Fibroblast of skin of right biceps (primary cell): ENCODE data around the gene KCNB1.

ENCODE experiments used
- DNase-seq: peaks from one replicate; pipeline ENCODE4 v3.0.0-alpha.2; 2013

The KCNB1 gene

GRCh38 chr20:49384437-49385434, 97.7 kb downstream of the KCNB1 start:
- DNase-seq = peak; percentile 34

DNA sequence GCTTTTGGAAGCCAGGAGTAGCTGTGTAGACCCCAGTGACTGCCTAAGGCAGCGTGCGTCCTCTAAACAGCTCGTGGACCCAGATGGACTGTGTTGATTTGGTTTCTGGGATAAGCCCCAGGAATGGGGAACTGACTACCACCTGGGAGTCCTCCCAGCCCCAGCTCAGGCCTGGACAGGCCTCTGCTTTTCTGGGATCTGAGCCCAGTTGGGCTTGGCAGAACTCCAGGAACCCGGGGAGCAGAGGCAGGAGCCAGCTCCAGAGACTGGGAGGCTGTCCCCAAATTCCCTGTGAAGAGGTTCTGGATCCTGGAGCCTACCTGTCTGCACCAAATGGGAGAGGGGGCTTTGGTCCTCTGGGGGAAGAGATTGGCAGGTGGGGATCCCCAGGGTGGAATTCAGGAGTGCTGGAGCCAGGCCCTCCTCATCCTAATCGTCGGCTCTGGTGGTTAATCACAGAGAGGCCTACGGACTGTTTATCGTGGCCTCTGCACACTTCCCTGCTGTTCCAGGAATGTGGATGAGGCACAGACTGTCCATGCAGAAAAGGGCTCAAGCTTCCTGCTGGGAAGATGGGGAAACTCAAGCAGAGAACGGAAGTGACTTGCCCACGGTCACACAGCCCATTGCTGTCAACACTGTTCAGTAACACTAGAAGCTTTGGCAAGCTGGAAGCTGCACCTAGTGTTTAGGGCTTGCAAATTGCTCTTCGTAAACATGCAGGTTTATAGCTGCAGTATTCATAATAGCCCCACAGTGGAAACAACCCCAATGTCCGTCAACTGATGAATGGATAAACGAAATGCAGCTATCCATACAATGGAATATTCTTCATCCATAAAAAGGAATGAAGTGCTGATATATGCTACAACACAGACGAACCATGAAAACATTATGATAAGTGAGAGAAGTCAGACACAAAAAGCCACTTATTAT, 100.6 kb downstream of the KCNB1 start:
- DNase-seq = peak; percentile 43

DNA sequence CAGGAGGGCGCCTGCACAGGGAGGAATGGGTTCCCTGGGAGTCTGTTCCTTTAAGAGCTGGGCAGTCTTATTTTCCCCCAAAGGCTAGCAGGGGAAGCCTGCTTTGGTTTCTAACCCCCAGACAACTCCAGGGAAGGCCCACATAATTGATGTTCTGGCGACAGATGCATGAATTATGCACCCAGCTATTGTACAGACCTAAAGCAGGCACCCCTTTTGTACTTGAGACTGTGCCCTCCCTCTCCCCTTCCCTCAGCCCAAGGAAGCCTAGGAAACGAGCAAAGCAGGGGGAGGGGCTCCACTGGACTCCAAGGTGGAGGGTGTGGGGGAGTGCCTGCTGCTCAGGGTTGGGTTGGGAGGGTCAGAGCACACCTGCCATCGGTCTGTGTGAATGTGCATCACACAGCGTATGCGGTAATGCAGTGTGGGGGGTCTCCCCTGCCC, 102.1 kb downstream of the KCNB1 start:
- DNase-seq = no peak

- no peak for DNase-seq
Observed at GRCh38 chr20:49379338-49379737, 103.1 kb downstream of the KCNB1 start.

- DNase-seq = no peak
Observed at GRCh38 chr20:49377326-49377725, 105.1 kb downstream of the KCNB1 start.

GRCh38 chr20:49375170-49375569, 107.3 kb downstream of the KCNB1 start:
- DNase-seq = no peak

GRCh38 chr20:49372095-49372734, 110.3 kb downstream of the KCNB1 start:
- DNase-seq = no peak

DNA sequence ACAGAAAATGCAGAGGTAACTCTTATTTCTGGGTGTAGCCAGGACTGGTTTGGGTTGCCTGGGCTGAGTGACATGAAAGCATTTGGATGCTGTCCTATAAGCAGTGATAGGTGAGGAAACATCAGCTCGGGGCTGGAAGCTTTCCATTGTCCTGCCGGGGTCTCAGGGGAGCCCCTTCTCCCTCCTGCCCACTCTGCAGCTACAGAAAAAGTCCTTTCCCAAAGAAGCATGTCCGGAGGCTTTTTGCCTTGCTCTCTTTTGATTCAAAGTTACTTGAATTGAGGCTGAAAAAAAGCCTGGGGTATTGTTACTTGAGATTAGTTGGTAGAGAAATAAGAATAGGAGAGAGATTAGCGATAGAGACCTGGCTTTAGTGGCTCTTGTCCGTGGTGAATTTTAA, 113.9 kb downstream of the KCNB1 start:
- DNase-seq = no peak

- no peak for DNase-seq
Observed at GRCh38 chr20:49367113-49367512, 115.4 kb downstream of the KCNB1 start.

DNA sequence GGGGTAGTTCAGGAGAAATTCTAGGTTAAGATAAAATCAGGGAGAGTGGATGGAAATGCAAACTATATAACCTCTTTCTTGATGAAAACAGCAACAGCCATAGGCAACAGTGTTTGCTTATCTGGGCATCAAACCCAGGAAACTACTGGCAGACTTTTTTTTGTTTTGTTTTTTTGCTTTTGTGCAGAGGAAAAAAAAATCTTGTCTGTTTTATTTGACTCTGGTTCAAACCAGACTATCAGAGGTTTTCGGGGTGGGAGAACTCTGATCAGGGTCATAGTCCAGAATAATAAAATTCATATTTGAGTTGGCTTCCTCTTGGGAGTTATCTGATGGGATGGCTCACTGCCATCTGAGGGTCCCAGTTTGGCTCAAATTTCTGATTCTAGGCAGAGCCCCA, 115.8 kb downstream of the KCNB1 start:
- no peak for DNase-seq

- DNase-seq = no peak
Observed at GRCh38 chr20:49361862-49362660, 120.4 kb downstream of the KCNB1 start.

GRCh38 chr20:49360242-49360968, 122.1 kb downstream of the KCNB1 start:
- no peak for DNase-seq

GRCh38 chr20:49356676-49357075, 125.8 kb downstream of the KCNB1 start:
- DNase-seq = no peak

DNA sequence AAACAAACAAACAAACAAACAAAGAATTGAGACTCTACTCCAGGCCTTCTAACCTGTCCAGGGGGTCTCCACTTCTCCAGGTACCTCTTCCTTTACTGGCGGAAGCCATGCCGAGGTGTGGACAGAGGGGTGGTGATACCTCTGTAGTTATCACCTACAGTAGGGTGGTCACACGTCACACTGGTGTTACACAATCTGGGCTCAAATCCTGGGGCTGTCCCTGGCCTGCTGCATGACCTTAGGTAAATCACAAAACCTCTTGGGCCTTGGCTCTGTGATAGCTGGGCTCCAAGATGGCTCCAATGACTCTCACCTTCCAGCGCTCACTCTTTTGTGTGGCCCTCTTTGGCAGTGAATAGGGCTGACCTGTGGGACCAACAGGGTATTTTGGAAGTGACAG, 127.8 kb downstream of the KCNB1 start:
- no peak for DNase-seq

DNA sequence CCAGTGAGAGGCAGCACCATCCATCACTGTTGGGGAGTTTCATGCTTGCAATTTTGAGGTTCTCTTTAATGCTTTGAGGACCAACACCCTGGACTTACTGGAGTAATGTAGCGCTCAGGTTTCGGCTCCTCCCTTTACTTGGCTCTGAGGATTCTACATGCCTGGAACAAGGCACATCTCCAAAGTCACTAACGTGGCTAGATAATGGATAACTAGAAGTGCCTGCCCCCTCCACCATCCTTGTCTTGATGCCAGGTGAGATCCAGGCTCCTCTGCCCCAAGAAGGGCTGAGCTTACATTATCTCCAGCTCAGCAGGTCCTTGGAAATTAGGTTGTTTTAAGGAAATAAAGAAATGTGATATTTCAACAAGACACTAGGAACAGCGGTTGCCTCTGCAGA, 129.1 kb downstream of the KCNB1 start:
- no peak for DNase-seq

DNA sequence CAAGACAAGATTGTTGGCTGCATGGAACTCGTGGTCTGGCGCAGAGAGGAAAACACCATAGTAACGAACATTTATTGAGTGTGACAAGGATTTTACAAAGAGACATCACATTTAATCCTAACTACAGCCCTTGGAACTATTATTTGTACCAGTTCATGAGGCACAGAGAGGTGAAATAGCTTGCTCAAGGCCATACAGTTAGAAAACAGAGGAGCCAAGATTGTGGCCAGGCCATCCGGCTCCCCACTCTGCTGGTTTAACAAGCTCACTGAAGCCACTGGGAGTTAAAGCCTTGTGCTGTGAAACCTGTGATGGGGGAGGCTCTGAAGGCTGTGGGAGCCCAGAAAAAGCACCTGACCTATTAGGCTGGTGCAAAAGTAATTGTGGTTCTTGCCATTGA, 129.7 kb downstream of the KCNB1 start:
- no peak for DNase-seq

DNA sequence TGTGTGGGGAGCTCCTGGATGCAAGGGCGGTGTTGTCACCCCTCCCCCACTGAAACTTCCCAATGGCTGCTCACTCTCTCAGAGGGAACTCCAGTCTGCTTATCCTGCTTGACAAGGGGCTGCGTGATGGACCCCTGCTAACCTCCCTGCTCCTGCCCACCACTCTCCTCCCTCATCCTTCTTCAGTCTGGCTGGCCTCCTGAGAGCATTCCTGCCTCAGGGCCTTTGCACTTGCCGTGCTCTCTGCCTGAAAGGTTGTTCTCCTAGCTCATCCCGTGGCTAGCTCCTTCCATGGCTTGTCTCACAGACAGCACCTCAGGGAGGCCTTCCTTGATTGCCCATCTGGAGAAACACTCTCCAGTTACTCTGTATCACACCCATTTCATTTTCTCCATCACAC, 130.7 kb downstream of the KCNB1 start:
- DNase-seq = no peak

GRCh38 chr20:49349694-49350252, 132.7 kb downstream of the KCNB1 start:
- no peak for DNase-seq

GRCh38 chr20:49349078-49349477, 133.4 kb downstream of the KCNB1 start:
- no peak for DNase-seq

GRCh38 chr20:49348563-49348962, 133.9 kb downstream of the KCNB1 start:
- DNase-seq = no peak

DNA sequence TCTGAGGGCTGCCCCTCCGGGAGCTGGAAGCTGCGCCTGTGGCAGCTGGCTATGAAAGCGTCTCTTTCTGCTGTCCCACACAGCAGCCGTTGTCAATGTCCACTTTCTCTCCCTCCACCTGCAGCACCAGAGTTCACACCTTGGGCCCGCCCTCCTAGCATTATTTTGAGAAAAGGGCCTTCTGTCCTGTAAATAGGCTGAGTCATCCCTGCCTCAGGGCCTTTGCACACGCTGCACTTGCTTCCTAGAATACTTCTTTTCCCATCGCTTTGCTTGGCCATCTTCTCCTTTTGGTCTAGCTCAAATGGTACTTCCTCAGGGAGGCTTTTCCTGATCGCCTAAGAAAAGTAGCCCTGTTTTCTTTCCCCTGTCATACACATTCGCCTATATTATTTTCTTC, 135.3 kb downstream of the KCNB1 start:
- DNase-seq = no peak
